GM18907 (cell line): ENCODE results near the gene MRPL19.
"Not testable (repeated sequence)": the region's sequence is repeated elsewhere in the genome, so short reads cannot be mapped to it uniquely, and the experiment has no call there.

Experiments
- ATAC-seq: cut with Tn5 transposase; IDR thresholded peaks from one replicate; pipeline ENCODE4 v1.9.1; 2021; ENCODE audit warnings: mild to moderate bottlenecking, moderate library complexity; ENCODE audit not compliant: unreplicated experiment

Gene MRPL19

GRCh38 chr2:75657798-75658197, 11.2 kb downstream of the MRPL19 start:
- no peak for ATAC-seq

GRCh38 chr2:75666911-75667310, 20.3 kb downstream of the MRPL19 start:
- ATAC-seq = no peak

GRCh38 chr2:75667884-75668283, 21.3 kb downstream of the MRPL19 start:
- no peak for ATAC-seq

DNA sequence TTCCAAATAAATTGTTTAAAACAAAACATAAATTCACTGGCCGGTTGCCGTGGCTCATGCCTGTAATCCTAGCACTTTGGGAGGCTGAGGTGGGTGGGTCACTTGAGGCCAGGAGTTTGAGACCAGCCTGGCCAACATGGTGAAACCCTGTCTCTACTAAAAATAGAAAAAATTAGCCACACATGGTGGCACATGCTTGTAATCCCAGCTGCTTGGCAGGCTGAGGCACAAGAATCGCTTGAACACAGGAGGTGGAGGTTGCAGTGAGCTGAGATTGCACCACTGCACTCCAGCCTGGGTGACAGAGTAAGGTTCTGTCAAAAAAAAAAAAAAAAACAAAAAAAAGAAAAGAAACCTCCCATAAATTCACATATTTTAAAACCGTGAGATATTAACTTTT, 28.8 kb downstream of the MRPL19 start:
- ATAC-seq = not testable (repeated sequence)

DNA sequence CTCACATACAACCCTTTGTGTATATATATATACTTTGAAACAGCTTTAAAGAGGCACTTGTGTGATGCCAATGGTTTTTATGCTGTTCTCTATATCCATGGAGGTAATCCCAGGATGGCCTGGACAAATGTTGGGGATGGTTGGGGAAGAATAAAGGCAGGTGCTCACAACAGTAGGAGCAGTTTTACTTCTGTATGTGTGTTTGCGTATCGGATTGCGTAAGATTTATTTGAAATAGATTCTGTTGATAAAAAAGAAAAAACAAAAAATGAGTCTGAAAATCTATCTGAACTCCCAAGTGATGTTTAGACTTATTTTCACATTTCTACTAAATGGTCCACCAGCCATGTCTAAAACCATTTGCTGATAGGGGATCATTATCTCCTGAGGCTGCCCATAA, 29.3 kb downstream of the MRPL19 start:
- ATAC-seq = no peak

DNA sequence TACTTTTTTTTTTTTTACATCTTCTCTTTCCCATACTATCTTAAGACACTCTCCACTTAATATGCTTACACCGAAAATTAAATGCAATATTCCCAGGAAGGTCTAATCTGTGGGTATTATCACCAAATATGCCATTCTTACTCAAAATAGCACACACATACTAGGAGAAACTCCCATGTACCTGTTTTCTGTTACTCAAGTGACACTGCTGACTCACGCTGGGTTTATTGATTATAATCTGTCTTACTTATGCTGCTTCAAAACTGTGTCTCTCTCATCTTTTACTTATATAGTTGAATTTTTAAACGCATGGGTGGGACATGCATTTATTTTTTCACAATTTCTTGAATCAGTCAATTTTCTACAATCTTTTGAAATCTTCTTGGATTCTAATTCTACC, 29.9 kb downstream of the MRPL19 start:
- no peak for ATAC-seq

DNA sequence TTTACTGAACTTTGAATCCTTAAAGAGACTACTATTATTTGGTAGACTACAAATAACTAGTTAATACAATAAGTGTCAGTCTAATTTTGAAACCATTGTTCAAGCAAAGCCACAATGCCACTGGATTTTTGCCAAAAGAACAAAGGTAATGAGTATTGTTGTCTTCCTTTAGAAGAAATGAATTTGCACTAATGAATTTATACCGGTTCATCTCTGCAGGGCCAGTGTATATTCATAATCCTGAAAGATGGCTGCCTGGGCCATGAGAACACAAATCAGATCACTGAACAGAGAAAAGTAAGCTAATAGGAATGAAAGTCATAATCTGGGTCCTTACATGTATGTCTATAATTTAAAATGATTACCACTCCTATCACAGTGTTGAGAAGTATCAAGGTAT, 33.0 kb downstream of the MRPL19 start:
- no peak for ATAC-seq

DNA sequence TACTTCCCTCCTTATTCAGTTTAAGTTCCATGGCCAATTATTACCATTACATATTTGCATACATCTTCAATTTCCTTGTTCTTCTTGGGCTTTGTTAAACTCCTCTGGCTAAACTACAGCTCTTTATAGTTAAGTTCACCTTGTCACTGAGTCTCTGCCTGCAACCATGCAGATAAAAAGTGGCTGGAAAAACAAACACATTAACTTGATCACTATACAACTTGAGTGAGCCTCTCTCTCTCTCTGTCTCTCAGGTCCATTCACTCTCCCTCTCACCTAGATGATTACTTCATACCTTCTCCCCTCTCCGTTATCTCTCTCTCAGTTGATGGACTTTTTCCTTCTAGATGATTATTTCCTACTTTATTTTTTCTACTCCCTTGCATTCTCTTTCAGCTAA, 33.8 kb downstream of the MRPL19 start:
- no peak for ATAC-seq

DNA sequence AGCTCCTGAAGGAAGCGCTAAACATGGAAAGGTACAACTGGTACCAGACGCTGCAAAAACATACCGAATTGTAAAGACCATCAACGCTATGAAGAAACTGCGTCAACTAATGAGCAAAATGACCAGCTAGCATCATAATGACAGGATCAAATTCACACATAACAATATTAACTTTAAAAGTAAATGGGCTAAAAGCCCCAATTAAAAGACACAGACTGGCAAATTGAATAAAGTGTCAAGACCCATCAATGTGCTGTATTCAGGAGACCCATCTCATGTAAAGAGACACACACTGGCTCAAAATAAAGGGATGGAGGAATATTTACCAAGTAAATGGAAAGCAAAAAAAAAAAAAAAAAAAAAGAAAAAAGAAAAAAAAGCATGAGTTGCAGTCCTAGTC, 36.8 kb downstream of the MRPL19 start:
- ATAC-seq = not testable (repeated sequence)

DNA sequence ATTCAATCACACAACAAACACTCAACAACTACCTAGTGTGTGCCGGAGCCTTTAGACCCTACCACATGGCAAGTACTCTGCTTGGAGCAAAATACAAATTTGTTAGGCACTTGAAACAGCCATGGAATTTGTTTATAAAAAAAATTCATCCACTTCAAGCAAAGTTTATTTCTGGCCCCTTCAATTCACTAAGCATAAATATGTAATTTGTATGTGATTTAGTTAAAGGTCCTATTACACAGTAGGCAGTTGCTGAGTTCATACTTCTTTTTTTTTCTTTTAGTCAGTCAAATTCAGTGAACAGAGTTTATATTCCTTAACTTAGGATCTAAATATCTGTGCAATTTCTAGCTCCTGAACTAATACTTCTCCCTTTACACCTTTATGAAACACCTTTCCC, 41.6 kb downstream of the MRPL19 start:
- no peak for ATAC-seq

GRCh38 chr2:75698918-75699317, 52.3 kb downstream of the MRPL19 start:
- no peak for ATAC-seq

DNA sequence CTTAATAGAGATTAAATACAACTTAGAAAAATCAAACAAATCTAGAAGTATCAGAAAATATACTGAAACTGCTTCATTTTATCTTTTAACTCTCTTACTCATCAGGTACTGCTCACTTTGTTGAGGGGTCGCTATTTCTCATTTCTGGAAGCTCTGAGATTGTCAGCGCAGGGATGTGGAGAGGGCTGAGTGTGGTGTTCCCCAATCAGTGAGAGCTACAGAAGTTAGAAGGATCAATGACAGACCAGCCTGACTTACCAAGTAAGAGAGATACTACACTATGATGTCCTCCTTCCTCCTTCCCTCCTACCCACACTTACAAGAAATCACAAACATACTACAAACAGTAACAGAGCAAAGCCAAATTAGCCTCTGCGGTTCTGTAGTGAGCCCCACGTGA, 56.0 kb downstream of the MRPL19 start:
- ATAC-seq = no peak

DNA sequence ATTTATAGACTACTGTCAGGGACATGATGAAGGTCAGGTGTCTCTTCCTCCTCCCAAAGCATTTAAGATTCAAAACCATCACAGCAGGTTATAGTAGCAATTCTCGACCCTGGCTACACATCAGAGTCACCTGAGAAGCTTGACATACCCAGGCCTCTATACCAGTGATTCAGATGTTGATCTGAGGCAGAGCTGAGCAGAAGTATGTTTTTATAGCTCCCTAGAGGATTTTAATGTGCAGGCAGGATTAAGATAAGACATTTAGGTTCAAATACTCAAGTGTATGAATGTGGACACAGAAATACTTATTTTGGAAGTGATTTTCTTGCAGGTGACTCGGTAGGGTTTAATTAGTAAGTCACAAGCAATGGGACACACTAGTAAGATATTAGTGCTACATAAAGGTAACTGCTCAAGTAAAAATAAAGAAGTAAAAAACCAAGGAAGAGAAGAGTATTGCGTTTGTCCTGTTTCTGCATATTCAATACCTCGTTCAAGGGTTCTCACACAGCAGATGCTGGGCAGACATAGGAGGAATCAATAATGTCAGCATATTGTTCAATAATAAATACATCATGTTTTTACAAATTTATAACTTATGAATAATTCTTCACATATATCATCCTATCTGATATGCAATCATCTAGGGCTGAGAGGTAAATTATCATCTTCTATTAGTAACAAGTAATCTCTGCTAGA, 57.2 kb downstream of the MRPL19 start:
- no peak for ATAC-seq

DNA sequence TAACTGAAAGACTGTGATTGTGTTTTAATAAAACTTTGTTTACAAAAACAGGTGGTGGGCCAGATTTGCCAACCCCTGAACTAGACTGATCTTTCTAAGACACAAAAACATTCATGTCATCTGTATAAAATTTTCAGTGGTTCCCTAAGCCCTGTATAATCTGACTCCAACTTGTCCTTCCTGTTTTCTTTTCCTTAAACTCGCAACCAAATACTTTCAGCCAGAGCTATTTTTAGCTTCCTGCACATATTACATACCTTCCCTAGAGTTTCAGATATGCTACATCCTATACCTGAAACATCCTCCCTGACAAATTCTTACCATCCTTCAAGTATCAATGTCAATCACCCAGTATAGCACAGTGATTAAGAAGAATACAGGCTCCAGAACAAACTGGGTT, 59.3 kb downstream of the MRPL19 start:
- no peak for ATAC-seq

GRCh38 chr2:75707901-75708300, 61.3 kb downstream of the MRPL19 start:
- no peak for ATAC-seq

DNA sequence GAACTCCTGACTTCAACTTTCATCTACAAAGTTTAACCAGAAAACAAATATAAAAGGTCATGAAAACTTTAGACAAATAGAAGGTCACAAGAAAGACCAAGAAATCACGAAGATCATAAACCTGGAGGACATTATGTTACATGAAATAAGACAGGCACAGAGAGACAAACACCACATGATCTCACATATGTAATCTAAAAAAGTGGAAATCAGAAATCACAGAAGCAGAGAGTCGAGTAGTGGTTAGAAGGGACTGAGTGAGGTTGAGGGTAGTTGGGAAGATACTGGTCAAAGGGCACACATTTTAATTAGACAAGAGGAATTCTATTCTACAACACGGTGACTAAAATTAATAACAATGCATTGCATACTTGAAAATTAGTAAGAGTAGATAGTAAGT, 62.7 kb downstream of the MRPL19 start:
- ATAC-seq = no peak

- ATAC-seq = peak; percentile 41
Observed at GRCh38 chr2:75710220-75710576, 63.6 kb downstream of the MRPL19 start.

- peak; percentile 97 for ATAC-seq
Observed at GRCh38 chr2:75710577-75711253, 64.1 kb downstream of the MRPL19 start, which contains the start of gene GCFC2. Gene GCFC2 (minus strand): TSS chr2:75710915. CDS start chr2:75710855, 60 bp downstream.

GRCh38 chr2:75711590-75711989, 65.0 kb downstream of the MRPL19 start:
- not testable (repeated sequence) for ATAC-seq

- ATAC-seq = no peak
Observed at GRCh38 chr2:75716406-75716805, 69.8 kb downstream of the MRPL19 start.

GRCh38 chr2:75719616-75720015, 73.0 kb downstream of the MRPL19 start:
- ATAC-seq = no peak

DNA sequence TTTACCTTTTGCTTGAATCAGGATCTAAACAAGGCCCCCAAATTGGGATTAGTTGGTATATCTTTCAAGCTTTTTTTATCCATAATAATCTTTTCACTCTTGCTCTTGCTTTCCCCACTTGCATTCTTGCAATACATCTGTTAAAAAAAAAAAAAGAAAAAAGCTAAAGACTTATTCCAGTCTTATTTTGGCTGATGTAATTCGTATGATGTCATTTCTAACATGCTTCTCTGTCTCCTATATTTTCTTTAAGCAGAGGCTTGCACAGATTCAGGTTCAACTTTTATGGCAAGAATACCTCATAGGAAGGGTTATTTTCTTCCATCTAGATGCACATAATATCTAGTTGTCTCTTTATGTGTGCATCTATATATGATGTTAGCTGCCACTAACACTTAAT, 73.9 kb downstream of the MRPL19 start:
- ATAC-seq = no peak

- no peak for ATAC-seq
Observed at GRCh38 chr2:75722687-75723086, 76.1 kb downstream of the MRPL19 start.
